NCI-H2196 treated with DMSO at 0.1 percent for 48 hours (cell line): ENCODE measurements around the gene DTX2.
"Not testable (repeated sequence)": the region's sequence is repeated elsewhere in the genome, so short reads cannot be mapped to it uniquely, and the experiment has no call there.

Experiments
- DNase-seq: peaks from one replicate; lab custom pipeline; 2025; ENCODE audit not compliant: unreplicated experiment; lab: John Stamatoyannopoulos, UW

DTX2 gene

GRCh38 chr7:76442664-76443446, 18.7 kb upstream of the DTX2 start:
- not testable (repeated sequence) for DNase-seq

DNA sequence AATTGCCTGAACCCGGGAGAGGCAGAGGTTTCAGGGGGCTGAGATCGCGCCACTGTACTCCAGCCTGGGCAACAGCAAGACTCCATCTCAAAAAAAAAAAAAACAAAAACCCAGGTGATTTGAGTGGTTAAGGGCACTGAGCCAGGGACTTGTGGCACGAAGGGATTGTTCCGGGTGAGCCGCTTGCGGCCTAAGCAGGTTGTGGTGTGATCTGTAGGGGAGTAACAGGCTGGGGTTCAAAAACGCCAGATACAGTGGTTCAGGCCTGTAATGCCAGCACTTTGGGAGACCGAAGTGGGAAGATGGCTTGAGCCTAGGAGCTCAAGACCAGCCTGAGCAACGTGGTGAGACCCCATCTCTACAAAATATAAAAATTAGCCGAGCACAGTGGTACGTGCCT, 17.7 kb upstream of the DTX2 start:
- not testable (repeated sequence) for DNase-seq

GRCh38 chr7:76445577-76446008, 15.9 kb upstream of the DTX2 start:
- DNase-seq, result not testable (repeated sequence)

DNA sequence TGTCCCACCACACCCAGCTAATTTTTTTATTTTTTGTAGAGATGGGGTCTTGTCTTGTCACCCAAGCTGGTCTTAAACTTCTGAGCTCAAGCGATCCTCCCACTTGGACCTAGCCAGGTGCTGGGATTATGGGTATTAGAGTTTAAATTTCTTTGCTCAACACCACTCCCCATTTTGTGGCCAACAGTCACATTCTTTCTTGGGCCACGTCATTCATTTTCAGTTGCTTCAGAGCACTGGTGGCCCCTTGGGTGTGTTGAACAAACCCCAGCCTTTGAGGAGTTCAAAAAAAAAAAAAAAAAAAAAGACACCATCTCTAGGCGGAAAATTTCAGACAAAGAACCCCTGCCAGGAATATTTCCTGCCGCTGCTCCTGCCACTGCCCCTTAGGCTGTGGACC, 4.5 kb upstream of the DTX2 start:
- not testable (repeated sequence) for DNase-seq

DNA sequence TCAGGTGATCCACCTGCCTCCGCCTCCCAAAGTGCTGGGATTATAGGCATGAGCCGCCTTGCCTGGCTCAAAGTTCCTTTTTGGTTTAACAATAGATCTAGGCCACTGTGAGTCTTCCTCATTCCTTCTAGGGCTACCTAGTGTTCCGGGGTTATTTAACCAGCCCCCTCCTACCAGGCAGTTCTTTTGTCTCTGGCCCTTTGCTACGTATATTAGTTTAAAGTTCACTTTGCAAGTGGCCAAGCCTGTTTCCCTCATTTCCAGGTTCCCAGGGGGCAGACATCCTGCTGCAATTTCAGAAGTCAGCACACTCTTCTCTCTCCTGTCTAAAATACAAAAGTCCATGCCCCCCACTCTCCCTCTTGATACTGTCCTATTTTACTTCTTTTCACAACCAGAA, 3.0 kb upstream of the DTX2 start:
- not testable (repeated sequence) for DNase-seq

GRCh38 chr7:76460767-76461166, 742 bp upstream of the DTX2 start:
- not testable (repeated sequence) for DNase-seq

- not testable (repeated sequence) for DNase-seq
Measured at GRCh38 chr7:76462271-76462882, 868 bp downstream of the DTX2 start.

DNA sequence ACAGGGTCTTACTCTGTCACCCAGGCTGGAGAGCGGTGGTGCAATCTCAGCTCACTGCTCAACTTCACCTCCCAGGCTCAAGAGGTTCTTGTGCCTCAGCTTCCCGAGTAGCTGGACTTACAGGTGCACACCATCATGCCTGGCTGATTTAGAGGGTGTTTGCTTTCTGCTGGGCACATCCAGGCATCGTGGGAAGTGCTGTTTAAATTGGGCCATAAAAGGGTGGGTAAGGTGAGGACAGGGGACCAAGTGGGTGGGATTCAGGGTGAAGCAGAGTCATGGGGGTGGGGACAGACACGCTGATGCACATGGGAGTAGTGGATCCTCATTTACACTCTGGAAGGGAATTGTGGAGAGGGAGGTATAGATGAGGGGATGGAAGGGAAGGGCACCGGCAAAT, 3.5 kb downstream of the DTX2 start:
- DNase-seq, result not testable (repeated sequence)

- not testable (repeated sequence) for DNase-seq
Measured at GRCh38 chr7:76465950-76466349, 4.4 kb downstream of the DTX2 start.

DNA sequence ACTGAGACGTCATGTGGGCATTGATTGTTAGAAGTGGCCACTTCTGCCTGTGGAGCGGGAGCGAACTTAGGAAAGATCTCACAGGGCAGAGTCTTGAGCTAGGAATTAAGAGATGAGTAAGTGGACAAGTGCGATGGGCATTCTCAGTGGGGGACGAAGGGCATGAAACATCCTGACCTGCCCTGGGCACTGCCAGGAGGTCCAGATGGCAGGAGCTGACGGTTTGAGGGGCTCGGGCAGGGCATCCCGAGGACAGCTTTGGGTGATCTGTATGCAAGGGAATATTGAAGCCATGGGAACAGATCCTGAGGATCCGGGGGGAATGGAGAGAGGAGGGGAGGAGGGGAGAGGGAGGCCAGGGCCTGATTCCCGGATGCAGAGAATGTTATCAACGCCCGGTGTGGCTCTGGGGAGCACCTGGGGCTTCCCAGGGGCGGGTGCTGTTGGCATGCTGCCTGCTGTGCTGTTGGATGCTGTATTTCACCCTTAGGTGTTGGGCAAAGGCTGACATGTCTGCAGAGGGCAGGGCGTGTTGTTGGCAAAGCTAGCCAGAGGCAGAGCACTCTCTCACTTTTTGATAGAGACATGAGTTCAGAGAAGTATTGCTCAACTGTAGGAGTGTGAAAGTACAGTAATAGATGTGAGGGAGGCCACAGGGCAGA, 6.4 kb downstream of the DTX2 start:
- not testable (repeated sequence) for DNase-seq

- not testable (repeated sequence) for DNase-seq
Measured at GRCh38 chr7:76471556-76472221, 10.2 kb downstream of the DTX2 start.

GRCh38 chr7:76473097-76473496, 11.6 kb downstream of the DTX2 start:
- not testable (repeated sequence) for DNase-seq

- DNase-seq, result not testable (repeated sequence)
Measured at GRCh38 chr7:76476280-76476679, 14.8 kb downstream of the DTX2 start.

DNA sequence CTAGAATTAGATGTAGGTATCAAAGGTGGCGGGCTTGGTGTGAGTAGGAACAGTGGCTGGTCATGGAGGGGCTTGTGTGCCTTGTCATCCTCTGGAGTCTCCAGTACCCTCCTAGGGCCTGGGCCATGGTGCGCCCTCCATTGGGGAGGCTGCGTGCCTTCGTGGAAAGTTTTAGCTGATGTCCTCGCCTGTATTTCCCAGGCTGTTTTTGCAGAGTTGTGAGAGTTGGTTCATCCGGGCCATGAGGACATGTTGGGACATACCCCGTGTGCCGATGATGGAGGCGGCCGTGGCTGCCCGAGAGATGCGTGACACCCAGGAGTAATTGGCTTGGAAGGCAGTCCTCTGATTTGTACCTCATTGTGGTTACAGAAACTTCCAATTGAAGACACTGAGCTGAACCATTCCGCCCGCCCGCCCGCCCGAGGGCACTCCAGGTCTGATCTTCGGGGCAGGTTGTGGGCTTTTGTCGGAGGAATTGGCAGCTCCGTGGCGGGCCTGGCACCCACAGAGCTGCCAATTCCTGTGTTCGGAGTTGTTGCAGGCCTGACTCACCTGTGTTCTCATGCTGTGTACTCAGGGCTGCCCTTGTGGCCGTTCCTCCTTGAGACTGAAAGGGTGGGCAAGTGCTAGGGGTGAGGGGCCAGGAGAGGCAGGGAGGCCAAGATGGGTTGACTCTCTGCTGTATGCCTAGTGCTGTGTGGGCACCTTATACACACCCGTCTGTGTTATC, 15.4 kb downstream of the DTX2 start:
- not testable (repeated sequence) for DNase-seq

DNA sequence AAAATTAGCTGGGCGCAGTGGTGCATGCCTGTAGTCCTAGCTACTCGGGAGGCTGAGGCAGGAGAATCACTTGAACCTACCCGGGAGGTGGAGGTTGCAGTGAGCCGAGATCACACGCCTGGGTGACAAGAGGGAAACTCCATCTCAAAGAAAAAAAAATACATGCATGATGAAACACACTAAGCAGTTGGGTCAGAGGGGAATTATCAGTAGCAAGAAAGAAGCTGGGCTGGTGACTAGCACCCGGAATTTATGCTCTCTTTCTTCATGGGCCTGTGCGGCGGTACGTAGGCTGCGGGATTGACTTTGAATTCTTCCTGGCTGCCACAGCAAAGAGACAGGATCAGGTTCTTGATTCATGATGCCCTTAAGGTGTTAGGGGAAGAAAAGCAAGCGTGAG, 18.1 kb downstream of the DTX2 start:
- DNase-seq, result not testable (repeated sequence)

DNA sequence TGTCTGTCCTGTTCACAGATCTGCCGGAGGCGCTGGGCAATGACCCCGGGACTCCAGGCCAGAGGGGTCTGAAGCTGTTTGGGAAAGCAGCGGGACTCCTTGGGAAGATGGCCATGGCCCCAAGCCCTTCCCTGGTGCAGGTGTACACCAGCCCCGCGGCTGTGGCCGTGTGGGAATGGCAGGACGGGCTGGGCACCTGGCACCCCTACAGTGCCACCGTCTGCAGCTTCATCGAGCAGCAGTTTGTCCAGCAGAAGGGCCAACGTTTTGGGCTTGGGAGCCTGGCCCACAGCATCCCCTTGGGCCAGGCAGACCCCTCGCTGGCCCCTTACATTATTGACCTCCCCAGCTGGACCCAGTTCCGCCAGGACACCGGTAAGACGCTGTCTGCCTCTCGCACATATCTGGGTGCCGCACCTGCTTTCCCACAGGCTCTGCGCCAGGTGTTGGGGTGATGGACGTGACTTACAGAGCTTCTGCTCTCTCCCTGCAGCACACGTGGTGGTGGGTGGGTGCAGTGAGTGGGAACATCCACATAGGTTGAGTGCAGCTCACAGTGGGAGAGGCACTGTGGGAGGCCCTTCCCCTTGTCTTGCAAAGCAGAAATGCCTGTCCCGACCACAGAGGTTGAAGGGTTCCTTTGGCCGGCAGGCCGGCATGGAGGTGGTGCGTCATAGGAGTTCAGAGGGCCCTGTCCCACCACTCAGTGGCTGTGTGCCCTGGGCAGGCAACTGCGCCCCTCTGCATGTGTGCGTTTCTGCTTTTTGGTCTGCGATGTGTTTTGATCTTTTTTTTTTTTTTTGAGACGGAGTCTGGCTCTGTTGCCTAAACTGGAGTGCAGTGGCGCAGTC, 19.1 kb downstream of the DTX2 start:
- DNase-seq, result not testable (repeated sequence)

- DNase-seq, result not testable (repeated sequence)
Measured at GRCh38 chr7:76482660-76483059, 21.2 kb downstream of the DTX2 start.

GRCh38 chr7:76483081-76483480, 21.6 kb downstream of the DTX2 start:
- DNase-seq, result not testable (repeated sequence)

DNA sequence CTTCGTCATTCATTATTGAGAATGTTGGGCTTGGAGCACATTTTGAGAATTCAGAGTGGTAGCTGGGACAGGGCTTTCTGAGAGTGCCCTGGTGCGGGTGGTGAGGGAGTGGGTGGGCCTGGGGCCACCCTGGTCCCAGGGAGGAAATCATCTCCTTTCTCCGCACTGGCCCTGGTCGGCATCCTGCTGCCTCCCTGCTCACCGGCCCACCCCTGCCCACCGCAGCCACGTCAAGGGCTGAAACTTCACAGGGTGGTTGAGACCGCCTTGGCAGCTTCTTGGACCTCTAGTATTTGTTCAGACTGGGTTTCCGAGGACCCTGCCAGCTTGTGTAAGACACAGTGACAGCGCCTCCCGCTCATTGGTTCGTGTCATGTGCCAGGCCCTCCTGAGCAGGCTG, 22.9 kb downstream of the DTX2 start:
- DNase-seq, result not testable (repeated sequence)
